ENCODE data around the gene MNAT1. TPM values are rescaled to one million over a fixed set of nuclear protein-coding genes. Genes with fewer than 3 reads are reported as not detected.

Gene MNAT1
- polyA plus RNA-seq, 2 of the 4 experiments (the other 2 are of a cell fraction): 42.7 to 78.1 TPM

DNA sequence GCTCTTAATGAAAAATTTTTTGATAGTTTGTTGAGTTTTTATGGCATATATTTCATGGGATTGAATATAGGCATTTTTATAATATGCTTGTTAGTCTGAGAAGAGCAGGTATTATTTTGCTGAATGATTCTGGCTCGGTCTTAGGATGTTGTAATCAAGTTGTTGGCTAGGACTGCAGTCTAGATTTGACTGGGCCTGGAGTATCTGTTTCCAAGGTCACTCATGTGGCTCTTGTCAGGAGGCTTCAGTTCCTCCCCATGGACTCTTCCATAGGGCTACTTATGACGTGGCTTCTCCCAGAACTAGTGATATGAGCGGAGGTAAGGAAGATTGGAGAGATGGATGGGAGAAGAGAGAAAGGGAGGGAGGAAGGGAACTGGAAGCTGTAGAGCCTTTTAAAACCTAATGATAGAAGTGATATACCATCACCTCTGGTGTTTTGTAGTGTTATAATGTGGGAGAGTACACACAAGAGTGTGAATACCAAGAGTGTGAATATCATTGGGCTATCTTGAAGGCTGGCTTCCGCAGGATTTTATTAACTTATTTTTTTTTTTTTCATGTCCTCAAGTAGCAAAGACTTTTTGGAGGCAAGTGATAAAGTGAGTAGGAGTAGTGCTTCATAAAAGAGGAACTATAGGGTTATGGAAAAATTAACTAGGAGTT is 4.4 kb downstream of the MNAT1 start:
- H3K9me3 ChIP-seq: no peaks in the 10 kb centered on the region
- no peak overlapping the region for H3K4me2 ChIP-seq
- ATAC-seq (no peak), DNase-seq (ENCODE audit: low read depth in 1 of 2, low spot score in 1 of 2) (no peak), FAIRE-seq (no peak)
- 92% methylated on average over 4 of the region's 4 CpGs for WGBS (ENCODE audit: missing lambda C conversion rate)
- peaks cover 16% of the 10 kb centered on the region; the same call in 2 of the 3 replicates for H3K4me1 ChIP-seq
- H3K27ac ChIP-seq: no peak overlapping the region
- ChIA-PET CTCF (no interaction called here), POLR2A (no interaction called here)
- TF ChIP-seq, protein P1, sequence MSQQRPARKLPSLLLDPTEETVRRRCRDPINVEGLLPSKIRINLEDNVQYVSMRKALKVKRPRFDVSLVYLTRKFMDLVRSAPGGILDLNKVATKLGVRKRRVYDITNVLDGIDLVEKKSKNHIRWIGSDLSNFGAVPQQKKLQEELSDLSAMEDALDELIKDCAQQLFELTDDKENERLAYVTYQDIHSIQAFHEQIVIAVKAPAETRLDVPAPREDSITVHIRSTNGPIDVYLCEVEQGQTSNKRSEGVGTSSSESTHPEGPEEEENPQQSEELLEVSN (IDR thresholded peaks at IDR 0.05; ENCODE audit: borderline replicate concordance, low read depth): no peak
- TF ChIP-seq MAZ (IDR thresholded peaks at IDR 0.05; ENCODE audit: borderline replicate concordance, low read depth, low read length) (no peak), JUN (IDR thresholded peaks at IDR 0.05) (no peak), HOXB13 (CRISPR knock-in tag; IDR thresholded peaks at IDR 0.05; ENCODE audit: low read depth) (no peak), POLR2AphosphoS2 (conservative IDR thresholded peaks at IDR 0.05; ENCODE audit: low read length) (no peak), GATA3 (IDR thresholded peaks at IDR 0.05; ENCODE audit: borderline replicate concordance) (no peak), KDM5A (IDR thresholded peaks at IDR 0.05) (no peak), HEYL (CRISPR knock-in tag; IDR thresholded peaks at IDR 0.05) (no peak), RAD21 (conservative IDR thresholded peaks at IDR 0.05 in 1 of 2, IDR thresholded peaks at IDR 0.05 in 1 of 2) (no peak)
- TF ChIP-seq, protein P2, sequence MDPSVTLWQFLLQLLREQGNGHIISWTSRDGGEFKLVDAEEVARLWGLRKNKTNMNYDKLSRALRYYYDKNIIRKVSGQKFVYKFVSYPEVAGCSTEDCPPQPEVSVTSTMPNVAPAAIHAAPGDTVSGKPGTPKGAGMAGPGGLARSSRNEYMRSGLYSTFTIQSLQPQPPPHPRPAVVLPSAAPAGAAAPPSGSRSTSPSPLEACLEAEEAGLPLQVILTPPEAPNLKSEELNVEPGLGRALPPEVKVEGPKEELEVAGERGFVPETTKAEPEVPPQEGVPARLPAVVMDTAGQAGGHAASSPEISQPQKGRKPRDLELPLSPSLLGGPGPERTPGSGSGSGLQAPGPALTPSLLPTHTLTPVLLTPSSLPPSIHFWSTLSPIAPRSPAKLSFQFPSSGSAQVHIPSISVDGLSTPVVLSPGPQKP (IDR thresholded peaks at IDR 0.05; ENCODE audit: low read depth, low read length): no peak
- no peak overlapping the region for H3K4me3 ChIP-seq

DNA sequence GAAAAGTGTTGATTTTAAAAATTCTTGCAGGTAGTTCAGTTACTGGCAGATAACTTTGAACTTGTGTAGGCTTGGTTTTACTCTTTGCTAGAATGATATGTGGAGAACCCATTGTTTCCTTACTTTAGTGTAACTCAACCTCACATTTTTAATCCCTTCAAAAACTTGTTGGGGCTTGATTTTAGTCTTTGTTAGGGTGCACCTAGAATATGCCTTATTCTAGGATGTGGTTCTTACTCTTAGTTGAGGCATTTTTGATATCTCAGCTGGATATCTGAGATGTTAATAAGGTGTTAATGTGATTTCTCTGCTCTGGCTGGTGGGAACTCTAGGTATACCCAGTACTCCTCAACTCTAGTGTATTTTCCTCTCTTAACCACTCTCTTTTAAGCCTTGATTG is 10.0 kb downstream of the MNAT1 start:
- Histone ChIP-seq H3K9me3 (no peaks in the 10 kb centered on the region), H3K27ac (no peak overlapping the region), H3K4me2 (no peak overlapping the region), H3K4me1 (no peaks in the 10 kb centered on the region), H3K4me3 (no peak overlapping the region)
- CTCF ChIA-PET: interaction anchor here (1.5 kb wide), 1 partner anchor 12 kb away, joined by 3 read pairs; no protein-coding TSS in a partner anchor
- ATAC-seq: no peak
- DNase-seq (ENCODE audit: low read depth in 1 of 2, low spot score in 1 of 2): no peak
- FAIRE-seq: no peak
- POLR2A ChIA-PET: no interaction called here
- TF ChIP-seq HOXB13 (CRISPR knock-in tag; IDR thresholded peaks at IDR 0.05; ENCODE audit: low read depth) (no peak), EP300 (IDR thresholded peaks at IDR 0.05) (no peak), HDAC2 (IDR thresholded peaks at IDR 0.05) (no peak), KDM5A (IDR thresholded peaks at IDR 0.05) (no peak), BHLHE40 (IDR thresholded peaks at IDR 0.05; ENCODE audit: low read depth, low read length) (no peak), KDM1A (IDR thresholded peaks at IDR 0.05; ENCODE audit: low read depth) (no peak), RAD21 (conservative IDR thresholded peaks at IDR 0.05 in 1 of 2, IDR thresholded peaks at IDR 0.05 in 1 of 2) (no peak), NPAS2 (CRISPR knock-in tag; IDR thresholded peaks at IDR 0.05; ENCODE audit: borderline replicate concordance) (no peak), FOSL2 (IDR thresholded peaks at IDR 0.05) (no peak), FOSL2 (CRISPR knock-in tag; IDR thresholded peaks at IDR 0.05) (no peak), EHF (CRISPR knock-in tag; IDR thresholded peaks at IDR 0.05) (no peak), MYC (IDR thresholded peaks at IDR 0.05; ENCODE audit: borderline replicate concordance, low read length) (no peak), SREBF2 (IDR thresholded peaks at IDR 0.05) (no peak), JUN (IDR thresholded peaks at IDR 0.05) (no peak), JUNB (IDR thresholded peaks at IDR 0.05) (no peak), ZNF302 (CRISPR knock-in tag; IDR thresholded peaks at IDR 0.05) (no peak)
- TF ChIP-seq, protein P2 (IDR thresholded peaks at IDR 0.05; ENCODE audit: low read depth, low read length): no peak

Measured in A549 (cell line).